GM12872 (cell line): ENCODE results near the gene OSCAR.

Experiments
- CTCF ChIP-seq: IDR thresholded peaks from 3 replicates; pipeline ENCODE4 v1.5.1; 2011; ENCODE audit warnings: low read depth, mild to moderate bottlenecking, low read length, moderate library complexity; ENCODE audit not compliant: insufficient read depth

Gene OSCAR

GRCh38 chr19:54138489-54139256, 38.1 kb upstream of the OSCAR start:
- TF ChIP-seq CTCF = no peak

GRCh38 chr19:54137699-54138488, 37.3 kb upstream of the OSCAR start, which contains the start of gene CNOT3:
Gene CNOT3, plus strand, starts transcription at chr19:54137762. Its CDS starts 5,217 bp downstream, at chr19:54142979.
- TF ChIP-seq CTCF = no peak

GRCh38 chr19:54136864-54137698, 36.5 kb upstream of the OSCAR start:
- no peak for TF ChIP-seq CTCF

- TF ChIP-seq CTCF = no peak
These were observed 35.7 kb upstream of the OSCAR start for GRCh38 chr19:54136086-54136863.

- TF ChIP-seq CTCF = no peak
These were observed 33.5 kb upstream of the OSCAR start for GRCh38 chr19:54133957-54134590.

GRCh38 chr19:54133312-54133956, 32.8 kb upstream of the OSCAR start:
- no peak for TF ChIP-seq CTCF
